H7 (cell line): ENCODE results near the gene SLC6A11. TPM values are rescaled to one million over a fixed set of nuclear protein-coding genes. Genes with fewer than 3 reads are reported as not detected.

Experiments used
- DNase-seq: peaks from one replicate; pipeline ENCODE4 v3.0.0; 2012
- H3K27me3 ChIP-seq: 2 replicates; pipeline ENCODE4 v1.6.0; 2011; ENCODE audit warnings: mild to moderate bottlenecking, low read length; ENCODE audit not compliant: control insufficient read depth, insufficient read depth
- H3K36me3 ChIP-seq: replicated peaks from 2 replicates; pipeline ENCODE4 v1.5.1; 2011; ENCODE audit warnings: low read length; ENCODE audit not compliant: control insufficient read depth, insufficient read depth
- H3K4me3 ChIP-seq: 2 replicates; pipeline ENCODE4 v1.5.1; 2011; ENCODE audit warnings: low read depth, mild to moderate bottlenecking, control low read depth, low read length, moderate library complexity; ENCODE audit not compliant: insufficient read depth
- total RNA-seq: library from RNA; depleted of rRNA; stranded (reverse); fragments of >200 nt; shearing (Covaris generic); gene quantifications from 2 replicates; pipeline ENCODE4 v1.2.3, GENCODE V29; 2014

The SLC6A11 gene
- total RNA-seq, 1 experiment from 2014 or later = 0.24 TPM

DNA sequence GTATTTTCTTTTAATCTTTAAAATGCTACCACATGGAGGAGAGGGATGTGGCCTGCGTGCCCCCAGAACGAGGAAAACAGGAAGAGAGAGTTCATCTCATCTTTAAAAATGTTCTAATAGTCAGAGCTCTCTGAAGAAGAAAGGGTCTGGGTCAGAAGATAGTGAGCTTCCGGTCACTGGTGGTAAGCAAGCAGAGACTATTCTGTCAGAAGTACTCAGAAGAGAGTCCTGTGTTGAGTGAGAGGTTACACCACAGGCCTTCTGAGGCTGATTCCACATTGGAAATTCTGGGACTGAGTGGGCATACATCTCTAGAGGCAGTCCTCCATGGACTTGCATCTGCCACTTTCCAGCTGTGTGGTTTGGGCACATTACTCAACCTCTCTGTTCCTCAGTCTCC, 94.3 kb downstream of the SLC6A11 start:
- Histone ChIP-seq H3K4me3 (no peak overlapping the region), H3K27me3 (no peaks in the 10 kb centered on the region), H3K36me3 (no peaks in the 10 kb centered on the region)
- no peak for DNase-seq

DNA sequence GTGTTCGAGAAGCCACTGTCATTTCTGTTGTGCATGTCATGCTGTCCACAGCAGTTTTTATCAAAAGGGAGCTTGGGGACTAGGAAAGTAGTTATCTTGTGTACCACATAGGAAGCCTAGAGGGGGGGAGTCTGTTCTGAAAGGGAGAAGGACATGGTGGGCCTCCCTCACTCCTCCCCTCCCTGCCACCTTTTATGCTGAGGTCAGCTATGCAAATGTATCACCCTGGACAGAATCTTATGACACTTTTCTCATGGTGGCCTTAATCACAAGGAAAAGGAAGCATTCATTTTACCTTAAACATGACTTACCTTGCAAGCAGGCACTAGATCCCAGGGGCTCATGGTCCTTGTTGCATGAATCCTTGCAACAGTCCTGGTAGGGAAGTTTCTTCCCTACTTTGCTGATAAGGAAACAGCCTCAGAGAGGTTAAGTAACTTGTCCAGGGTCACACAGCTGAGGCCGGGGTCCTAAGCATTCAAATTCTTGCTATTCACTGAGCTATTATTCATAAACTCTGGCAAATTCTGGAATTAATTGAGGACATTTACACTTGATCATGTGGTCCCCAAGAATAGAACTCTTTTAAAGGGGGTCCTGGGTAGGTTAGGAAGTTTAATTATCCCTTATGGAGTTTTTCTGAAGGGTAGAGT, 95.4 kb downstream of the SLC6A11 start:
- DNase-seq = no peak
- Histone ChIP-seq H3K36me3 (no peaks in the 10 kb centered on the region), H3K27me3 (no peaks in the 10 kb centered on the region), H3K4me3 (no peak overlapping the region)

DNA sequence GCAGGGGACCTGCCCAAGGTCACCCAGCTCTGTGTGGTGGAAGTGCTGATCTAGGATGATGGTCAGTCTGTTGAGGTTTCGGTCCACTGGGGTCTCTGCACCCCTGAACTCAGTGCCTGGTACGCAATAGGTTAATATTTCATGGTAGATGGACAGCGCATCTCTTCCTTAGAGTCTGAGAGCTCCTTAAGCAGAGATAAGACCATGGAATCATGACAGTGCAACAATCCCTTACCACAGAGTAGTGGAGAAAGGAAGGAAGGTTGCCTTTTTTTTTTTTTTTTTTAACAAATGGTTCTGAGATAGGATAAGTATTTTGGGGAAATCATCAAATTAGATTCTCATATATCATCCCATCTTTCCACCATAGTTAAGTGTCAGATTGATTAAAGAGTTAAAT, 96.8 kb downstream of the SLC6A11 start:
- no peaks in the 10 kb centered on the region for H3K27me3 ChIP-seq
- no peaks in the 10 kb centered on the region for H3K36me3 ChIP-seq
- DNase-seq = no peak
- no peak overlapping the region for H3K4me3 ChIP-seq

DNA sequence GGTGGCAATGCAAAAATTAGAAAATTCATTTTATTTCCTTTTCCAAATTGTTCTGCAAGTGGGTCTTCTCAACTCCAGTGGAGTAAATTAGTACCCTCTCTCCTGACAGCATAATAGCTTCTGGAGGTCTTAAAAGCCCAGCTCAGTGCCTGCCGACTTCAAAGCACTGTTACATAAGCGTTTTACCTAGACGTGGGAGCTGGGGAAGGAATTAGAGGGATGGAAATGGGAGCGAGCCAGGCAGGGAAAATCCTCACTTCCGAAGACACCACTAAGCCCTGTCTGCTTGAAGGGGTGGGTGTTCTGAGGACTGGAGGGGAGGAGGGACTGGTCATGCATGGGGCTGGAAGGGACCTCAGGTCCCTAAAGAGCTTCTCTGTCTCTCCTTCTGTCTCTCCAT, 99.3 kb downstream of the SLC6A11 start:
- Histone ChIP-seq H3K36me3 (no peaks in the 10 kb centered on the region), H3K4me3 (no peak overlapping the region), H3K27me3 (no peaks in the 10 kb centered on the region; the same call in 1 of the 2 replicates)
- DNase-seq = no peak

DNA sequence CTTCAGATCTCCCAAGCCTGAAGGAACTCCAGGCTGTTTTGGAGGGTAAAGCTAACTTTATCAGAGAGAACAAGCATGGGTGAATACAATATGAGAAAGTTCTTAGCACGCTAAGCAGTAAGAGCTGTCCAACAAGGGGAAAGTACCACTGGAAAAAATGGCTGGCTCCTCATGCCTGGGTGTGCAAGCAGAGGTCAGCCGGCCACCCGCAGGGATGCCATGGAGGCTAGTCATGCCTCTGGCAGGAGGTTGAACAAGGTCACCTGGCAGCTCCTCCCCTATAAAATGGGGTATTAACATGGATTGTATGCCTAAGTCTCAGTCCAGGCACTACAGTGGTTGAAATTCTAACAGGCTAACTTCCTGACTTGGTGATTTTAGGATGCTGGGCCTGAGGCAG, 101.1 kb downstream of the SLC6A11 start:
- no peak for DNase-seq
- H3K36me3 ChIP-seq = no peaks in the 10 kb centered on the region
- H3K27me3 ChIP-seq = no peaks in the 10 kb centered on the region; the same call in 1 of the 2 replicates
- H3K4me3 ChIP-seq = no peak overlapping the region

DNA sequence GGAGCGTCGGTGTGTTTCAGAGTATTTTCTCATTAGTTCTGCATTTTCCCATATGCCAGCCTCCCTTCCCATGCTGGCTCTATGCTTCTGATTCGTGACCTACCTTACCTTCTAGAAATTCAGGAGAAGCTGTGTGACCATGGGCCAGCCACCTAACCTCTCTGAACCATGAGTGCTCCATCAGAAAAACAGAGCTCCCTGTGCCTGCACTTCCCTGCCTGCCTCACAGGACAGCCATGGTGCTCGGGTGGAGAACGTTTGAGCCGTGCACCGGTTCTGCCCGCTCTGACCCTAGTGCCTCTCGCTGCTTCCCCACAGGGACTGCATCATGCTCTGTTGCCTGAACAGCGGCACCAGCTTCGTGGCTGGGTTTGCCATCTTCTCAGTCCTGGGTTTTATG, 102.0 kb downstream of the SLC6A11 start:
- Histone ChIP-seq H3K4me3 (no peak overlapping the region), H3K36me3 (no peaks in the 10 kb centered on the region), H3K27me3 (no peaks in the 10 kb centered on the region; the same call in 1 of the 2 replicates)
- DNase-seq = no peak

DNA sequence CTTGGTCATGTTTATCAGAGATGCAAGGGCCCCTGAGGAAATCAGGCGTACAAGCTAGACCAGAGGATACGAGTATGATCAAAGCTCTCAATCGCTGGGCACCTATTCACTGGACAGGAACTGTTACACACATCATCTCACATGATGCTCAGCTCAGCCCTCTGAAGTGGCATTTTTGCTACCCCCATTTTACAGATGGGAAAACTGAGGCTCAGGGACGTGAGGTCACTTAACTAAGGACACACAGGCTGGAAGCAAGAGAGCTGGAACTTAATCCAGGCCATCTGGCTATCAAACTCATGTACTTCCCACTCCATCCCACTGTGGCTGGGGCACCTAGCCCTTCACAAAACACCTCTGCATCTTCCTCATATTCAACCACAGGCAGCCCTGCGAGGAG, 103.6 kb downstream of the SLC6A11 start:
- H3K27me3 ChIP-seq = no peaks in the 10 kb centered on the region; the same call in 1 of the 2 replicates
- DNase-seq = no peak
- H3K36me3 ChIP-seq = no peaks in the 10 kb centered on the region
- H3K4me3 ChIP-seq = no peak overlapping the region

DNA sequence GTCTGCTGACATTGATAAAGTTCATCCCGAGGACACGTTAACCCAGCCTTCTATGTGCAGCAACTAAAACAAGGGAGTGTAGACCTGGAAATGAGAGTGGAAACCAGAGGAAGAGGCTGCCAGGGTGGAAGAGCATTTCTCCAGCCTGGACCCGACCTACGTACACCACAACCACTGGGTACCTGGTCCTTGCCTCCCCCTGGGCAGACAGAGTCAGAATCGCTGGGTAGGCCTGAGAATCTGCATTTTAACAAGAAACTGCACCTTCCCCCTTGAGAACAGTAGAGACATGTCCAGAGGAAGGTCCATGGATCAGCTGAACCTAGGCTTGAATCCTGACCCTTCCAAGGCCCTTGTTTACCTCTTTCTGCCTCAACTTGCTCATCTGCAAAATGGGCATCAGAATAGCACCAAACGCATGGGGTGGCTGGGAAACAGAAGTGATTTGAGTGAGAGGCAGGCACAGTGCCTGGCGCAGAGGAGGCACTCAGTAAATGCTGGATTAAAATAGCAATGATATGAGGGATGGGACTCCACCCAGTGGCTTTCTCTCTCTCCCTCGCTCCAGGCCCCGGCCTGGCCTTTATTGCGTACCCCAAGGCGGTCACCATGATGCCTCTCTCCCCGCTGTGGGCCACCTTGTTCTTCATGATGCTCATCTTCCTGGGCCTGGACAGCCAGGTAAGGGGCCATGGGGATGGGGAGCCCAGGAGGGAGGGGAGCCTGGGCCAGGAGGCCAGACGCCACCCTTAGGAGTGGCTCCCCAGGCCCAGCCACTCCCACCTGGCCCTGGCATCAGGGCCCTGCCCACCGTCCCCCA, 109.6 kb downstream of the SLC6A11 start:
- Histone ChIP-seq H3K4me3 (no peak overlapping the region), H3K36me3 (no peaks in the 10 kb centered on the region), H3K27me3 (no peaks in the 10 kb centered on the region)
- DNase-seq = no peak

DNA sequence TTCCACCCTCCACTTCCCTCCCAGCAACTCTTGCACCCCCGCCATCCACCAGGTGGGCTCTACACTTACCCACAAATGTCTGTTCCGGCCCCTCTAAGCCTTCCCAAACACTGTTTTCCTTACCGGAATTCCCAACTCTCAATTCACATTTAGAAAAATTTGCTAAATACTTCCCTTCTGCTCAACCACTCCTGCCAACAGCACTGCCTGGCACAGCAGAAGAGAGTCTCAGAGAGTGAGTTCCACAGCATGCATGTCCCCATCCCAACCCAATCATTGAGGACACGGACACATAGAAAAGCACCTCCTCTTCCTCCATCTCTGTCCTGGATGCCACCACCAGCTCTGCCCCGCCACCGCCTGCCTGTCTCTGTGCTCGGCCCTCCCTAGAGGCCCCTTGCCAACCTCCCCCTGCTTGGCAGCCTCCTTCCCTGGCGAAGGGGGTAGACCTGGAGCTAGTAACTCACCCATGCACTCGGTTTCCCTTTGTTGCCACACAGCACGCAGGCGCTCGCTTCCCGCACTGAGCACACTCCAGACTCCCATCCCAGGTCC, 110.3 kb downstream of the SLC6A11 start:
- H3K4me3 ChIP-seq = no peak overlapping the region
- no peaks in the 10 kb centered on the region for H3K27me3 ChIP-seq
- no peaks in the 10 kb centered on the region for H3K36me3 ChIP-seq
- no peak for DNase-seq

DNA sequence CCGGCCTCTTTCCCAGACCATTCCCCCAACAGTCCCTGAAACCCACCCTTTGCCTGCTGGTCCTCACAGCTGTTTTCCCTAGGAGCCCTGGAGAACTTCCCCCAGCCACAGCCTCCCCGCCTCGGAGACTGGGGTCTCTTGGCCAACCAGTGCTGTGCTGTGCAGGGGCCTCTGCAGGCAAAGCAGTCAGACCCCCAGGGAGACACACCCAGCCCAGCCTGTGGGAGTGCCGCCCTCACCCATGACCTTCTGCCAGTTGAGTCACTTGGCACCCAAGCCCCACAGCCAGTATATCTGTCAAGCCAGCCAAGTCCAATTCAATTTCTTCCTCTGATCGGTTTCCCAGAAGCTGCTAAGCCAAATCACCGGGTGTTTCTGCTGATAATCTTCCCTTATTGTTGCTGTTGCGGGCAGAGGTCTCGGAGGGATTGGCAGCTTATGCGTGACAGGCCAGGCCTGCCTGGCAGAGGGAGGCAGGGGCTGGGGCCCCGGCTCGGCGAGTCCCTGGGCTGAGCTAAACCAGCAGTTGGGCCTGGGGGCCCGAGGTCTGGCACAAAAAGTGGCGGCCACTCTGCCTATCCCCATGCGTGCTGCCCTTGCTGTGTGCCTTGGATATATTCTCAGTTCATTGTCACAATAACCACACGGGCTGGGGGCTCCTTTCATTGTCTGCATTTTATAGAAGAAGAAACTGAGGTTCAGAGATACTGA, 110.9 kb downstream of the SLC6A11 start:
- DNase-seq = no peak
- H3K36me3 ChIP-seq = no peaks in the 10 kb centered on the region
- H3K4me3 ChIP-seq = no peak overlapping the region
- no peaks in the 10 kb centered on the region for H3K27me3 ChIP-seq

DNA sequence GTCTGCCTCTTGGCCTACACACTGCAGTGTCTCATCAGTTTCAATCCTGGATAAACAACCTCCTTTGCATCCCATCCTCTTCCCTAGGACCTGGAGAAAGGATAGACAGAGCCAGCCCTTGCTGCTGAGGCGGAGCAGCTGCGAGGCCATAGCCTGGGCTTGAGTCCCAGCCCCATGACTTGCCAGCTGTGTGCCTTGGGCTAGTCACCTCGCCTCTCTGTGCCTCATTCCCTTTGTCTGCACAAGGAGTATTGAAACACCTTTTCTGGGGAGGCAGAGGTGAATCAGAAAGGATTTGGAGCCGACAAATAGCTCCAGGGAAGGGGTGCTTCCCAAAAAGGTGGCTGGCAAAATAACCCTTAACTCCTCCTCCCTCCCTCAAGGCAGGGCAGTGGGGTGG, 111.5 kb downstream of the SLC6A11 start:
- Histone ChIP-seq H3K27me3 (no peaks in the 10 kb centered on the region), H3K4me3 (no peak overlapping the region), H3K36me3 (no peaks in the 10 kb centered on the region)
- DNase-seq = no peak

DNA sequence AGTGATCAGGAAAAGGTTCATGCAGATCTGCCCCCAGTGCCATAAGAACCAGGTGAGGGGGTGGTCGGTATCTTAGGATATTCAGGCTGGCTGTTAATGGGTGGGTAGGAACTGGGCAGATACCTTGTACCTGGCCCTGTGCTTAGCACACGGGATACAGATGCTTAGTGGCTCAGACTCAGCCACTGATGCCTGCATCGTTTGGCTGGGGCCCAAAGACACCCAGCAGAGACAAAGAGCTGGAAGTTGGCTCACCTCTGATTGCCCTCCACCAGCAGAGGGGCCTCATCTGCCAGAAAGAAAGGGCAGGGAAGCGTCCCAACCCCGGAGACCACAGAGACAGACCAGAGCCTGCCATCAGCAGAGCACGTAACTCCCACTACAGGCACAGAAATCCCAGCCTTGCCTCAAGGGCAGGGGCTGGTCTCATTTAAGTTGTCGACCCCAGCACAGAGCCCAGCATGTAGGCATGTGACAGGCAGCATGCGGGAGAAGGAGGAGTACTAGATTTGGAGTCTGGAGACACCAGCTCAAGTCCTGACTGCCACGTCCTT, 112.5 kb downstream of the SLC6A11 start:
- DNase-seq = no peak
- H3K27me3 ChIP-seq = no peaks in the 10 kb centered on the region
- no peaks in the 10 kb centered on the region for H3K36me3 ChIP-seq
- H3K4me3 ChIP-seq = no peak overlapping the region

DNA sequence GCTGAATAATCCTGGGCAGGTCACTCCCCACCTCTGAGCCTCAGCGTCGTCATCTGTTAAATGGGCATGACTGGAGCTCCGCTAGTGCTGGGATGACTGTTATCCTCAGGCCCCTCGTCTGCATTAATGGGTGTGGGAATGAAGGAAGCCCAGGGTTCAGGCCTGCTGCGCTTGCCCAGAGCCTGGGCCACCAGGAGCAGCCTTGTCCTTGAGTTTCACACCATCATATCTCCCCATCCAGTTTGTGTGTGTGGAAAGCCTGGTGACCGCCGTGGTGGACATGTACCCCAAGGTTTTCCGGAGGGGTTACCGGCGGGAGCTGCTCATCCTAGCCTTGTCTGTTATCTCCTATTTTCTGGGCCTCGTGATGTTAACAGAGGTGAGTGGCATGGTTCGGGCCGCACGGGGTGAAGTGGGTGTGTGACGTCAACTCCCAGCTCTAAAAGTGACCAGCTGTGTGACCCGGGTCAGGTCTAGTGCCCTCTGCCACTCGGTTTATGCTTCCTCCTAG, 113.0 kb downstream of the SLC6A11 start:
- no peak overlapping the region for H3K4me3 ChIP-seq
- no peak for DNase-seq

DNA sequence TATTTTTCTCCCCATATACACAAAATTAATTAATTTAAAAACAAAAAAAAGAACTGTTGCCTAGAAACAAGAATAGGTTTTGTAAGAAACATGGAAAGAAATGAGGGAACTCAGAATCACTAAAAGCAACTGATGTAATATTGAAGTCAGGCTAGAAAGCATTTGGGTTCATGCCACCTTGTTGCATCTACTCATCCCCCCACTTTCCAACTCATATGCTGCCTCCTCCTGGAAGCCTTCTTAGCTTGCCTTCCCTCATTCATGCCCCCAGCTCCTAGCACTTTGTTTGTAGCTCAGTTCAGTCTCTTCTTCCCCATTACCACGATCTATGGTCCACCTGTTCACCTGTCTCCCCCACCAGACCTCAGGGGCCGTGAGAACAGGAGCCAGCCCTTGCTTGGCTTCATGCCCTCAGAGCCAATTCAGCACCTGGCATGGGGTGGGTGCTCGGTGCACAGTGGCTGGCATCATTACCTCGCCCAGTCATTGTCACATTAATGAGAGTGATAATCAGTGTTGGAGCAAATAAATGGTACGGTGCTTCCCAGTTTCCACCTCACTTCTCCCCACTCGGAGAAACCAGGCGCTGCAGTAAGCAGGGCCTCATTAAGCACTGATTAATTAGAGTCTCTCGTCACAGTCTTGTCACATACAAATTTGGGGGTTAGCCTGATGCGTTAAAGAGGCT, 114.1 kb downstream of the SLC6A11 start:
- DNase-seq = no peak
- Histone ChIP-seq H3K27me3 (no peaks in the 10 kb centered on the region), H3K4me3 (no peak overlapping the region), H3K36me3 (no peaks in the 10 kb centered on the region)

More for the DNA sequence above, 113.0 kb downstream of the SLC6A11 start:
- Histone ChIP-seq H3K36me3 (no peaks in the 10 kb centered on the region), H3K27me3 (no peaks in the 10 kb centered on the region)
